HL-60/S4 treated with retinoic acid at 250 ng/mL for 4 days and 3 days (cell line): ENCODE measurements around the gene PTPRM.

Source experiments
- in situ Hi-C: fragments of 300-500 bp; cut with MboI; formaldehyde crosslinking; loops from 2 replicates; pipeline ENCODE4 v1.7.0; 2022; ENCODE audit warnings: low sequenced_read_pairs

PTPRM gene

GRCh38 chr18:7844017-7844416 lies 276.9 kb downstream of the PTPRM start:
- in situ Hi-C loops = no loop called here

- in situ Hi-C loops = no loop called here
These were observed 277.3 kb downstream of the PTPRM start for GRCh38 chr18:7844418-7844817.

- in situ Hi-C loops = no loop called here
These were observed 279.2 kb downstream of the PTPRM start for GRCh38 chr18:7846335-7846734.

GRCh38 chr18:7847357-7848053 lies 280.4 kb downstream of the PTPRM start:
- in situ Hi-C loops = no loop called here

GRCh38 chr18:7848054-7848412 lies 280.9 kb downstream of the PTPRM start:
- in situ Hi-C loops = no loop called here

- in situ Hi-C loops = no loop called here
These were observed 283.3 kb downstream of the PTPRM start for GRCh38 chr18:7850446-7850845.

- in situ Hi-C loops = no loop called here
These were observed 287.9 kb downstream of the PTPRM start for GRCh38 chr18:7855028-7855427.

GRCh38 chr18:7855671-7856070 lies 288.6 kb downstream of the PTPRM start:
- in situ Hi-C loops = no loop called here

GRCh38 chr18:7856116-7856515 lies 289.0 kb downstream of the PTPRM start:
- in situ Hi-C loops = no loop called here

- in situ Hi-C loops = no loop called here
These were observed 289.6 kb downstream of the PTPRM start for GRCh38 chr18:7856733-7857132.

GRCh38 chr18:7857562-7857961 lies 290.4 kb downstream of the PTPRM start:
- in situ Hi-C loops = no loop called here

GRCh38 chr18:7859122-7859521 lies 292.0 kb downstream of the PTPRM start:
- in situ Hi-C loops = no loop called here

GRCh38 chr18:7870266-7870665 lies 303.1 kb downstream of the PTPRM start:
- in situ Hi-C loops = no loop called here

- in situ Hi-C loops = no loop called here
These were observed 303.7 kb downstream of the PTPRM start for GRCh38 chr18:7870855-7871254.

- in situ Hi-C loops = no loop called here
These were observed 304.7 kb downstream of the PTPRM start for GRCh38 chr18:7871560-7872456.

- in situ Hi-C loops = no loop called here
These were observed 305.5 kb downstream of the PTPRM start for GRCh38 chr18:7872569-7872968.

GRCh38 chr18:7873316-7873715 lies 306.2 kb downstream of the PTPRM start:
- in situ Hi-C loops = no loop called here

- in situ Hi-C loops = no loop called here
These were observed 309.4 kb downstream of the PTPRM start for GRCh38 chr18:7876354-7877104.

- in situ Hi-C loops = no loop called here
These were observed 310.5 kb downstream of the PTPRM start for GRCh38 chr18:7877609-7878008.

- in situ Hi-C loops = no loop called here
These were observed 311.4 kb downstream of the PTPRM start for GRCh38 chr18:7878265-7879211.
